HG02840 (cell line): ENCODE data around the gene TMEM52B.

ENCODE experiments used
- ATAC-seq: cut with Tn5 transposase; IDR thresholded peaks from one replicate; pipeline ENCODE4 v1.9.1; 2021; ENCODE audit warnings: mild to moderate bottlenecking, moderate library complexity, moderate number of reproducible peaks; ENCODE audit not compliant: unreplicated experiment, low FRiP score

TMEM52B gene

GRCh38 chr12:10236720-10237119 is 57.9 kb downstream of the TMEM52B start:
- ATAC-seq: no peak

- ATAC-seq: no peak
Measured at GRCh38 chr12:10238526-10238925, 59.7 kb downstream of the TMEM52B start.

- ATAC-seq: no peak
Measured at GRCh38 chr12:10241290-10241689, 62.5 kb downstream of the TMEM52B start.
